Stimulated activated CD8-positive, alpha-beta memory T cell treated with anti-CD3 and anti-CD28 coated beads, Interleukin-4, amount 100 ng/mL, for 1 hour (primary cell): ENCODE results near the gene LZTS2.
A peak's percentile ranks its signal among the peaks of the same experiment; 100 is the strongest.
"Not testable (repeated sequence)": the region's sequence is repeated elsewhere in the genome, so short reads cannot be mapped to it uniquely, and the experiment has no call there.

ENCODE experiments used
- DNase-seq, 2 donors: peaks; one replicate each; pipeline ENCODE4 v3.0.0-alpha.2; 2020; ENCODE audit warnings: low read depth in 2 of 2, low spot score in 1 of 2

LZTS2 gene, protein sequence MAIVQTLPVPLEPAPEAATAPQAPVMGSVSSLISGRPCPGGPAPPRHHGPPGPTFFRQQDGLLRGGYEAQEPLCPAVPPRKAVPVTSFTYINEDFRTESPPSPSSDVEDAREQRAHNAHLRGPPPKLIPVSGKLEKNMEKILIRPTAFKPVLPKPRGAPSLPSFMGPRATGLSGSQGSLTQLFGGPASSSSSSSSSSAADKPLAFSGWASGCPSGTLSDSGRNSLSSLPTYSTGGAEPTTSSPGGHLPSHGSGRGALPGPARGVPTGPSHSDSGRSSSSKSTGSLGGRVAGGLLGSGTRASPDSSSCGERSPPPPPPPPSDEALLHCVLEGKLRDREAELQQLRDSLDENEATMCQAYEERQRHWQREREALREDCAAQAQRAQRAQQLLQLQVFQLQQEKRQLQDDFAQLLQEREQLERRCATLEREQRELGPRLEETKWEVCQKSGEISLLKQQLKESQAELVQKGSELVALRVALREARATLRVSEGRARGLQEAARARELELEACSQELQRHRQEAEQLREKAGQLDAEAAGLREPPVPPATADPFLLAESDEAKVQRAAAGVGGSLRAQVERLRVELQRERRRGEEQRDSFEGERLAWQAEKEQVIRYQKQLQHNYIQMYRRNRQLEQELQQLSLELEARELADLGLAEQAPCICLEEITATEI

DNA sequence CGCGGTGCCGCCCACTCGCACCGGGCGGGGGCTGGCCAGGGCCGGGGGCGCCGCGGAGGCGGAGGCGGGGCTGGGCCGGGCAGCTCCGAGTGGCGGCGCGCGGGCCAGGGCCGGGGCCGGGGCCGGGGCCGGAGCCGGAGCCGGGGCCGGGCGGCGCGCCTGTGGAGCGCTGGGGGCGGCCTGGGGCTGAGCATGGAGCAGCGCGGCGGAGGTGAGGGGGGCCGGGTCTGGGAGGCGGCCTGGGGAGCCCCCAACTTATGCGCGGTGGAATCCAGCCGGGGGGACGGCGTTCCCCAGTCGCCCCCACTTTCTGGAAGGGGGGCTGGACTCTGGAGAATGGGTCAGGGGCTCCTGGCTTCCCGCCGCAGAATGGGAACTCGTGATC lies at the start of gene LZTS2:
Gene LZTS2, plus strand, starts transcription at position 67 of the 385 bp plus-strand sequence. CDS start 2,731 bp downstream, outside the sequence.
- no peak for DNase-seq

DNA sequence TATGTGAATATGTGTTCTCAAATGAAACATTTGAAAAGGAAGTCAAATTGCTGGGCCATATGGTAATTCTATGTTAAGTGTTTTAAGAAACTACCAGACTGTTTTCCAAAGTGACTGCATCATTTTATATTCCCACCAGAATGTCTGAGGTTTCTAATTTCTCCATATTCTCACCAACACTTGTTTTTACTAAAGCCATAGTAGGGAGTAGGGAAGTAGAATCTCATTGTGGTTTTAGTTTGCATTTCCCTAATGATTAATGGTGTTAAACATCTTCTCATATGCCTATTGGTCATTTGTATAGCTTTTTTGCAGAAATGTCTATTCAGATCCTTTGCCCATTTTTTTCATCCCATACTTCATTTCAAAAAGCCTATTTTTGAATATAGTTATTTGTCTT lies 39.4 kb upstream of the LZTS2 start:
- DNase-seq: no peak

DNA sequence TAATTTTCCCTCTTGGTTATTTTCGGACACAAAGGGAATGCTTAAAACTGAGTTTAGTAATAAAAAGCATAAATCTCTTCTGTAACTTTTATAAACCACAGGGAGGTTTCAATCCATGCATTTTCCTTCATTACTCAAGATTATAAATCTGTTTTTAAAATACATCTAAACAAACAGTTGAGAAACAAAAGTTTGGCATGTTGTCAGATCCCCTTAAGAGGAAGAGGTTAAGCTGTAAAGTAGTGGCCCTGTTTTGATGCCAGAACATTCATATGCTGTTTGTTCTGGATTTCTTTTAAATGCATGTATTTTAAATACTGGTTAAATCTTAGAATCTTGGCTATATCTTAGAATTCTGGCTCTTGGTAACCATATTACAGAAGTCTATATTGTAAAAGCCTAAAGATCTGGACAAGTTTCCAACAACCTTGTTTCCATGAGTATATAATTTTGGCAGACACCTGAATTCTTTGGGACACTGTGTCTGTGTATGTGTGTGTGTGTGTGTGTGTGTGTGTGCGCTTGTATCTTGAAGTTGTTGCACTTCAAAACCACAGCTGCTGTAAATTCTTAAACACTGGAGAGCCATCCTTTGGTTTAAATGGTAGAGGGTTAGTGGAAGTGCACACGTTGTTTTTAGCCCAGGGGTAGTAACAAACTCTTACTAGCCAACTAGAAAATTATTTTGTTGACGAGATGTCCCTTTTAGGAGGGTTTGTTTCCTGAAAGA lies 37.1 kb upstream of the LZTS2 start:
- no peak for DNase-seq

DNA sequence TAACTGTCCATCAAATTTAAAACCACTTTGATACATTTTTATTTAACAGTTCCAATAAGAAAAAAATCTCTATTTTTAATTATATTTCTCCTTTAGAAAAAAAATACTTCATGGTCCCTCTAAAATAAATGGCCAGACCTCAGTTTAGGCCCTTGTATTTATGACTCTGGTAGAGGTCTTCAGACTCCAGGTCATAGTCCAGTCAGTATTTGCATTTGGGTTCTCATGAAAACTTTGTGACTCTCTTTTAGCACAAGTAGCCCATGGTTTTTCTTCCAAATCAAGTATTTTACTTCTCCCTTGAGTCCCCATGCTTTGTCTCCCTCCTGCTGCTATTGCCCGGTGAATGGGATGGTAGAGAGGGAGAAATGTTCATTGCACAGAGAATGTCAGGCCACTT lies 35.8 kb upstream of the LZTS2 start:
- no peak for DNase-seq

DNA sequence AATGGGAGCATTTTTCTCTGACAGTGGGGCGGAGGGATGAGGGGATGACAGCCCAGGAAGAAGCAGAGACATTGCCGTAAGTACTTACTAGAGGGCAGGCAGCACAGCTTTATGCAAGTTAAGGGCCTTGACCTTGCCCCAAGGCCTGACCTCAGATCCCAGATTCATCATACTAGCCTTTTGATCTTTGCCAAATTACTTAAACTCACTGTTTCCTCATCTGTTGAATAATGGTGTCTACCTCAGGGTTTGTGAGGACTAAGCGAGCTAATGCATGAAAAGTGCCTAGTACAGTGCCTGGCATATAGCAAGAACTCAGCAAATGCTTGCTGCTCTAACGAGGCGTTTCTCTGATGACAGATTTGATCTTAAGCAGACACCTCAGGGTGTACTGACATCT lies 33.8 kb upstream of the LZTS2 start:
- DNase-seq: no peak

DNA sequence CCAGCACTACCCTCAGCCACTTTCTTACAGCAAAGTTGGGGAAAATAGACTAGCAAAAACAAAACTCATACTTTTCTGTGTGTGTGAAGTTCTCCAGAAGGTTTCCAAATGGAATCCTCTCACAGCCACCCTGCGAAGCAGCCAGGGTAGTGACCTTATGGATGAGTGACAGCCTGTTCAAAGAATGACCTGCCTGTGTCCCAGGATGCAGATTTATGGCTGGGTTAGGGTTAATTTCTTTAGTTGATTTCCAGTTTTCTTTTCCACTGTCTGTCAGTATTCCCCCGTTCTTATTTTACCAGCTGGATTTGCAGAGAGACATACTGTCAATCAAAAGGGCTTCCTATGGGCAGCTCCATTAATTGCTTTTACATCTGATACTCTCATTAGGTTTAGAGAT lies 32.7 kb upstream of the LZTS2 start:
- no peak for DNase-seq

DNA sequence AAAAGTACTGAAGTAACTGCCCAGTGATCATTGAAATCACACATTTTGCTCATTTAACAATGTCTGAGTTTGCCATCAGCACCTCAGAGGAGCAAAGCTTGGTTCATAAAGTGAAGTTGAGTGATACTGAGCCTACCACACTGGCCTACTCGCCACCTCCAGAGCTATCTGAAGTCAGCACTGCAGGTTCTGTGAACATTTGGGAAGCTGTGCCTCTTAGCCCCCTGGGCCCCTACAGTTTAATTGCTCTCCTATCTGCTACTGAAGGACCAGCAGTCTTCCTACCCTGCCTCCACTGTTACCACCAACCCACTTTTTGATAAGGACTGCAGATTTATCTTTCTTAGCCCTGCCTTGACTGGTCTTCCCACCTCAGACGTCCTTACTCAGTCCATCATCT lies 32.3 kb upstream of the LZTS2 start:
- DNase-seq: no peak

DNA sequence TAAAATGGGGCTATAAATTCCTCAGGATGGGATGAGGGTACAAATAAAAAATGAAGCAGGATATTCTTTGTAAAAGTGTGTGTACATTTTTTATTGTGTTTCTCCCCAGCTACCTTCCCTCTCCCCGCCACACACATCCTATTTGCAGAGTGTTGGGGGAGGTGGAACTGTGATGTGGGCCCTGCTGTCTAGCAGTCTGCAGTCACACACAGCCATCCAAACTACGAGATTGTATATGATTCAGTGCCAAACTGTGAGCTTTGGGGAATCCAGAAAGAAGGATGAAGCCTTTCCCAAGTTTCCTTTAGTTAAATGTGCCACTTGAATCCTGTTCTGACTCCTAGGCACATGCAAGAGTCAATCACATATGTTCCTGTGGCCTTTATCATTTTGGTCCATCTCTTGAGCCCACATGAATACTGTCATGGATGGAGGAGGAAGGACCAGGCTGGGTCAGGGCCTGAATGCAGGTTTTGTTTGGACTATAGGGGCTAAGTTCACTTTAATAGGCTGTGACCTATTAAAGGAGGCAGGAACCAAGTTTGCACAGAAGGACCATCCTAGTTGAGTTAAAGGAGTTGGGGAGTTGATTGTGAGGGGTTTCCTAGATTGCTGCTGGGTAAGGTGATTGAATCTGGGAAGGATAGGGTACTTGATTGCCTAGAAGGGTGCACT lies 31.4 kb upstream of the LZTS2 start:
- no peak for DNase-seq

DNA sequence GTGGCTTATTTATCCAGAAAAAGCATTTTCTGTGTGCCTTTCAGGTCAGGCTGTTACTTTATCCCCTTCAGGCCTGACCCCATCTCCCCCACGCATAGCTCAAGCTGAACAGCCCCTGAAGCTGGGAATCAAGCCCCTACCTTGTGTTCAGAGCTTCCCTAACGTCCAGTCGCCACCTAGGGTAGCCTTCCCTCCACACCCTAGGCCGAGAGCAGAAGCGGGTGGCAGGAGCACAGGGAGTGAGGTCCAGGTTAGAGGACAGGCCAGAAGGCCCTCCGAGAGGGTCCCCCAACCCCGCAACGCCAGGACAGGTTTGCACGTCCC lies 30.8 kb upstream of the LZTS2 start:
- DNase-seq: no peak

DNA sequence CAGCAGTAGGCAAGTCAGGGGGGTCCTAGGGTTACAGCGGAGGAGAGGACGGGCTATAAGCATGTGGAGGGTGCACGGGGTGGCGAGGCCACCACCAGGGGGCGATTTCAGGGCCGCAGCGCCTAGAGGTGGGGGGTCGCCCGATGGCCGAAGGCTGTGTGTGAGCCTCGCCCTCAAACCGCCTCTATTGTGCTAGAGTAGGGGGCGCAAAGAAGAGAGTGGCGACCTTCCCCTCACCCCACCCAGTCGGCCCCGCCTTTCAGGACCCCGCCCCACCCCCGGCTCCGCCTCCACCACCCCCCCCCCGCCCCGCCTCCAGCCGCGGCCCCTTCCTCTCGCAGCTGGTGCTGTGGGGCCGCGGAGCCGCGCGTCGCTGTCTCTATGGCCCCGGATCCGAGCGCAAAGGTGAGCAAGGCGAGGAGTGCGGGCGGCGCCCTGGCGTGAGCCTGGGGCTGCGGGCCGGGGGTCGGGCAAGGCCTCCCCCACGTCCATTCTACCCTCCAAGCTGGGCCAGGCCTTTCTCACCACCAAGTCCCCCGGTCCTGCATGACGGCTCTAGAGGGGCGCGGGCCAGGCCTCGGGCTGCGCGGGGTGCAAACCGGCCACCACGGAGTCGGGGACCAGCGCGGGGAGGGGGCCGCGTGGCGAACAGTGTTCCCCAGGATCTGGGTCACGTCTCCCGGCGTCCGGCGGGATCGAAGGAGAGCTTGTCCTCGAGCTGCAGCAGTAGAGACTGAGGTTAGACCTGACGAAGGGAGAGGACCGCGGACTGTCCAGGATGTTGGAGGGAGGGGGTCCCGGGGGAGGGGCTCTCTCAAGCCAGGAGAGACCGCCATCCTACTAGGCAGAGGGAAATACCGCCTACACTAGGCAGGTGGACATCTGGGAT lies 30.2 kb upstream of the LZTS2 start, which contains the start of gene SEMA4G:
Gene SEMA4G, plus strand, starts transcription at position 318 of the 889 bp plus-strand sequence. CDS start 3,409 bp downstream, outside the sequence.
- no peak for DNase-seq

DNA sequence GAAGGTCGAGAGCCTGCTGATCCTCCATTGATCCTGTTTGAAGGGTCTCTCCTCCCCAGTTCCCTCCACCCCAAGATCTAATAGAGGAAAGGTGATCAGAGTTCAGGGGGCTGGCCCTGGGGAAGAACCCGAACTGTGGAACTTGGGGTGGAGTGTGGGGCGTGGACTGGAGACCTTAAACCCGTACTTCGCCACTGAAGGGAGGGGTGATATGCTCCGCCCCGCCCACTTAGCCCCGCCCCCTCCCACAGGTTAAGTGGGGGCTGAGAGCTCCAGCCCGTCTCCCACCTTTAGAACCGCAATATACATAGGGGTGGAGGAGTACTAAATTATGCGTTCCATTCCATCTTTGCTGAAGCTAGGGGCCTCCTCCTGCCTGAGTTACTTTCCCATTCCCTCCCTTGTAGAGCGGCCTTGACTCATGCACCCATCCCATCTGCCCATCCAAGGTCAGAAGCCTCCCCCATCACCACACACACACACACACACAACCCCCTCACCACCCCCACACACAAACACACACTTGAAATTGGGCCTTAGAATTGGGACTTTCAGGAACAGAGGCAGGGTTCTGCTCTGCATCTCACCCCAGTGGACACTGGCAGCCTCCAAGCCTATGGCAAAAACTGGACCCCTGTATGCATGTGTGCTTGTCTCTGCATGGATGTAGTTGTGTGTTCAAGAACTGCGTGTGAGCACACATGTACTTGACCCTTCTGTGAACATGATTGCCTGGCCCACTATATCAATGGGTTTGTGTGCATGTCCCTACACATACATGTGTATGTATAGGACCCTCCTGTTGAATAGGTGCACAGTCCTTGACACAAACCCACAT lies 29.3 kb upstream of the LZTS2 start:
- peak in 1 of 2 donors; percentile 15 for DNase-seq

DNA sequence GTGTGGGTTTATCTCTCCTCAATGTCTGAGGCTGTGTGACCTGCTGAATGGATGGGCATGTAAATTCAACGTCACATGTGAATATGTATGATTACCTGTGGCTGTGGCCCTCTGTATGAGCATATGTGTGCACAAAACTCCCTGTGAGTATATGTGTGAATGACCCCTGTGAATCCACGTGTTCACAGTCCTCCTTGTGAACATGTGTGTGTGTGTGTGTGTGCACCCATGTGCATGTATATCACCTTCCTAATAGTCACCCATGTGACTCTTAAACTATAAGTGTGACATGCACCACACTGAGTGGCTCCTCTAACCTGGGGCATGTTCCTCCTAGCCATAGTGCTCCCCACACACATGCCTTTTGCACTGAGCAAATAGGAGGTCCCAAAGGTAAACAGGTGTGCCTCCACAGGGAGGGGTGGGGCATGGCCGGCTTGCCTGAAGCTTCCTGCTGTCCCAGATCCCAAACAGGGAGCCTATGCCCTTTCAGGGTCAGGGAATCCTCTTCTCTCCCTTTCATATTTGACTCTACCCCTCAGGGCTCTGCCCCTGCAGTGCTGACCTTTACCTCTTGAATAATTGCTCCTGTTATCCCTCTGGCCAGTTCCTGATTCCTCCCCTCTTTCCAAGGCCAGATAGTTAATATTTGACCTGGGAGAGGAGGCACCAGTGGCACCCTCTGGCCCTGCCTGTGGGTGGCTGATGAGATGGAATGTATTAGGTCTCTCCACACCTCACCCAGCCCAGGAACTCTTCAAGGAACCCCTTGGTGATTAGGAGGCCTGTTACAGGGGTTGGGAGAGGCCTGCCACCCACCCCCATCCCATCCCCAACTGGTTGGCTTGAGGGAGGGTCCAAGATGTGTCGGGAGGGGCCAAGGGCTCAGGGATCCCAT lies 28.4 kb upstream of the LZTS2 start:
- no peak for DNase-seq

DNA sequence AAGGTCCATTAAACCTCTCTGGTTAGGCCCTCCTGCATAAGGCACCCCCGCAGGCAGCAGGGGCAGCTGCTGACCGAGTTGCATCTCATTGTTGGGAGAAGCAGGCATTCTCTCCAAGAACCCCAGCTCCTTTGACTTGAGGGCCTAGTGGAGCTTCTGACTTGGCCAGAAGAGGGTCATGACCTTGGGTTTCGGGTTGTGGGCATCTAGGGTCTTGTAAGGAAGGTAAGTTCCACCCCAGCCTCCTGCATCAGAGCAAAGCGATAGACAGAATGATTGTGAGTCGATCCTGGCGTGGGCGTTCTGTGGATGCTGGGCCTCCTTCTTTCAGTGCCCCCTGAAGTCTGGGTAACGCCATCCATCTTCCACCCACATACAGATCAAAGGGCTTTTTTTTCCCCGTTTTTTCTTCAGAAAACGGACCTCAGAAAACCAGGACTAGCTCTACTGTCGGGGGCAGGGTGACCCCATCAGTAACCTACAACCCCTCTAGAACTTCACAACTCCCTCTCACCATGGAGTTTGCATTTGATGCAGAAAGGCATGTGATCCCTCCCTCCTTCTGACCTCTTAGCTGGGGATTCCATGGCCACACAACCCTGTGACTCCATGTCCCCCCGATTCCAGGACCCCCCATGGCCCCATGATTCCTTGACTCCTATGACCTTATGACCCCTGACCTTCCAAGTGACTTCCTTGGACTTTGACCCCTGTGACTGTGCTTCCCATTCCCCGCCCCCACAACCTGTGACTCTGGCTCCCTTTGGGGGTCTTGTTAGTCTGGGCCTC lies 27.3 kb upstream of the LZTS2 start:
- DNase-seq: no peak

DNA sequence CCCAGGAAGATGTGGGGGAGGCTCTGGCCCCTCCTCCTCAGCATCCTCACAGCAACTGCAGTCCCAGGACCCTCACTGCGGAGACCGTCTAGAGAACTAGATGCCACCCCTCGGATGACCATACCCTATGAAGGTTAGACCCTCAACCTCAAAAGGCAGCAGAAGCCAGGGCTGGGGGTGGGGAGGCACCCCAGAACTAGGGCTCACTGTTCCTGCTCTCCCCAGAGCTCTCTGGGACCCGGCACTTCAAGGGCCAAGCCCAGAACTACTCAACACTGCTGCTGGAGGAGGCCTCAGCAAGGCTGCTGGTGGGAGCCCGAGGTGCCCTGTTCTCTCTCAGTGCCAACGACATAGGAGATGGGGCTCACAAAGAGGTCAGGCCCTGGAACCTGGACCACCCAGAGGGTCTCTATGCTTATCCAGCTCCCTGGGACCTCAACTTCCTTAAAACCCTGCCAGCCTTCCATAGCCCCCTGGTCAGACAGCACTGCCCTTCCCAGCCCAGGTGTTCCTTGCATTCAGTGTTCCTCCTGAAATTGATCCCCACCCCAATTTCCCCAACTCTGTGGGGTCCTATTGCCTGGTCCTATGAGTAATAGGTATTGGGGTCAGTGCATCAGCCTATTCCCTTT lies 26.6 kb upstream of the LZTS2 start:
- DNase-seq: no peak

DNA sequence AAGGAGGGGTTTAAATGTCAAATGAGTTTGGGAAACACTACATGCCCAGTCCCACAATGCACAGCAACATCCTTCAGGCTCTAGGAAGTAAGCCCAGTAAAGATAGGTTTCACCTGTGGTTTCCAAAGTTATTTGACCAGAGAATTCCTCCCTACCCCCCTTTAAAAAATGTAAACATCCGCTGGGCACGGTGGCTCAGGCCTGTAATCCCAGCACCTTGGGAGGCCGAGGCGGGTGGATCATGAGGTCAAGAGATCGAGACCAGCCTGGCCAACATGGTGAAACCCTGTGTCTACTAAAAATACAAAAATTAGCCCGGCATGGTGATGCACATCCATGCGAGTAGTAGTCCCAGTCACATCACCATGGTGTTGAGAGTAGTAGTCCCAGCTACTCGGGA lies 24.2 kb upstream of the LZTS2 start:
- DNase-seq: not testable (repeated sequence)

DNA sequence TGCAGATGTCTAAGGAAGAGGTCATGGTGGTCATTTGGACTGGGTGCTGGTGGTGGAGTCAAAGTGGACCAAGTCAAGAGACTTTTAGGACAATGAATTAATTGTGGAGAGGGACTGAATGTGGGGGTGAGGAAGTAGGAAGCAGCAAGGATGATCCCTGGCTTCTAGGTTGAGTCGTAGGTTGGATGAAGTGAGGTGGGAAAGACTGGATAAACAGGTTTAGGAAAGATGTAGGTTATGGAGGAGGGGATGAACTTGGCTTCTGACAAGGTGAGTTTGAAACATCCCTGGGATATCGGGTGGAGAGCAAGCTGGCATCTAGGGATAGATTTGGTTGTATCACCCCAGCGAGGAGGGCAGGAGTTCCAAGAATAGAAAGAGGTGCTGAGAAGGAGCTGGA lies 22.7 kb upstream of the LZTS2 start:
- no peak for DNase-seq

DNA sequence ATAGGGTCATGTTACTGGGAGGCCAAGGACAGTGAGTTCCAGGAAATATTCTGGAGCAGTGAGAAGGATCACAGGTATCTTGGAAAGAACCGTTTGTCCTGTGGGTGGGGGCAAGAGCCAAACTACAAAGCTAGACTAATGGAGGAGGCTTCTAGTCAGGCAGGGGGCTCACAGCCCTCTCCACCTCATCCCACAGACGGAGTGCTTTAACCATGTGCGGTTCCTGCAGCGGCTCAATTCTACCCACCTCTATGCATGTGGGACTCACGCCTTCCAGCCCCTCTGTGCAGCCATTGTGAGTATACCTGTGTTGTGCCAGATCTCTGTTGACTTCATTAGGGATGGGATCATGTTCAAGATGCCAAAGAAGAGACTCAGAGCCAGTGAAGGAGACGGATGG lies 22.2 kb upstream of the LZTS2 start:
- no peak for DNase-seq
